GM21619 (cell line): ENCODE data around the gene HS6ST3.
"Not testable (repeated sequence)": the region's sequence is repeated elsewhere in the genome, so short reads cannot be mapped to it uniquely, and the experiment has no call there.

ENCODE experiments used
- ATAC-seq: cut with Tn5 transposase; IDR thresholded peaks from one replicate; pipeline ENCODE4 v1.9.1; 2021; ENCODE audit not compliant: unreplicated experiment

Gene HS6ST3

DNA sequence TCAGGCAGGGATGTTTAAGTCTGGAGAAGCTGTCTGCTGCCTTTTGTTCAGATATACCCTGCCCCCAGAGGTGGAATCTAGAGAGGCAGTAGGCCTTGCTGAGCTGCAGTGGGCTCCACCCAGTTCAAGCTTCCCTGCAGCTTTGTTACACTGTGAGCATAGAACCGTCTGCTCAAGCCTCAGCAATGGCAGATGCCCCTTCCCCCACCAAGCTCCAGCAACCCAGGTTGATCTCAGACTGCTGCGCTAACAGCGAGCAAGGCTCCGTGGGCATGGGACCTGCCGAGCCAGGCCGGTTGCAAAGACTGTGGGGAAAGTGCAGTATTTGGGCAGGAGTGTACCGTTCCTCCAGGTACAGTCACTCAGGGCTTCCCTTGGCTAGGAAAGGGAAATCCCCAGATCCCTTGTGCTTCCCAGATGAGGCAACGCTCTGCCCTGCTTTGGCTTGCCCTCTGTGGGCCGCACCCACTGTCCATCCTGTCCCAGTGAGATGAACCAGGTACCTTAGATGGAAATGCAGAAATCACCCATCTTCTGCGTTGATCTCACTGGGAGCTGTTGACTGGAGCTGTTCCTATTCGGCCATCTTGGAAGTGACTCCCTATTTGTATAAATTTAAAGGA, 434.6 kb downstream of the HS6ST3 start:
- not testable (repeated sequence) for ATAC-seq

DNA sequence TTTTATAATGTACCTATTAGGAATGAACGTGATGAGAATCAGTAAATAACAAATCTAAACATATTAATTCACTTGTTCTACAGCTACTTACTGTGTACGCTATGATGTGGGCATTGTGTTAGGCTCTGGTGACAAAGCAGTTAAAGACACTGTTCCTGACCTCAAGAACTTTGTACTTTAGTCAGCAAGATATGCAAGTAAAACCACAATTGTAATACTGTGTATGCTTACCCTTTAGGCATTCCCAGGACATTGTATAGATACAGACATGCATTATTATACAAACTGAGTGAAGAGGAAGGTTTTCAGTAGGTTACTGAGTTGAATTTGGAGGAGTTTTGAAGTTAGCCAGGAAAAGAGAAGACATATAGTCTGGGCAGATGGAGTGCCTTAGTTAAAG, 435.8 kb downstream of the HS6ST3 start:
- no peak for ATAC-seq

DNA sequence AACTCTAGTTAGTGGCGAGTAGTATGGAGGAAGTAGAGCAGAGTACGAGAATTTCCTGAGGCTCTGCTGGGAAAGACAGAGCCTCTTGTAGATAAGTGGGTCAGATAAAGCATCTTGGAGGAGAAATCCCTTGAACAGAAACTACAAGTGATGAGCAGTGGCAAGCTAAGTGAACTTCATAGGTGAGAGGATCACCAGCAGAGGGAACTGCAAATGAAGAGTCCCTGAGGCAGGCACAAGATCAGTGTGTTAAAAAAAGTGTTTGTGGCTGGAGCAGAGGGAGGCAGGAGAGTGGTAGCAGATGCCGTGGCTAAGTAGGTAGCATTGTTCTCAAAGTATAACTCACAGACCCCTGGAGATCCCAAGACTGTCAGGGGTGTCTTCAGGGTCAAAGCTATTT, 437.6 kb downstream of the HS6ST3 start:
- no peak for ATAC-seq

DNA sequence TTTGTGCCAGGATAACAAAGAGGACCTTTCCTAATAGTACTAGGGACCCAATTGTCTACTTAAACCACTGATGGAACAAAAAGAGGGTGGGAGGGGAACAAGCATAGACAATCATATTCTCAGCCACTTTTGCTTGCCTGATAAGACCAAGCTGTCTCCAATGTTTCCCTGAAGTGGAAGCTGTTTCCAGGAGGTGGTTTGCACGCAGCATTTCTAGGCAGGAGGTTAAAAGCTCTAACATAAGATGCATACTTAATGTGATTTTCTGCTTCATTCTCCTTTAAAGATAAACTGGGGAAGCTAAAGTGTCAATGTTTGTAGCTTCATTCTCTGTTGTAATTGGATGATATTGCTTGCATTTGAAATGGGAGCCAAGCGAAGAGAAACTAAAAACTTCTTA, 442.9 kb downstream of the HS6ST3 start:
- ATAC-seq, result no peak

DNA sequence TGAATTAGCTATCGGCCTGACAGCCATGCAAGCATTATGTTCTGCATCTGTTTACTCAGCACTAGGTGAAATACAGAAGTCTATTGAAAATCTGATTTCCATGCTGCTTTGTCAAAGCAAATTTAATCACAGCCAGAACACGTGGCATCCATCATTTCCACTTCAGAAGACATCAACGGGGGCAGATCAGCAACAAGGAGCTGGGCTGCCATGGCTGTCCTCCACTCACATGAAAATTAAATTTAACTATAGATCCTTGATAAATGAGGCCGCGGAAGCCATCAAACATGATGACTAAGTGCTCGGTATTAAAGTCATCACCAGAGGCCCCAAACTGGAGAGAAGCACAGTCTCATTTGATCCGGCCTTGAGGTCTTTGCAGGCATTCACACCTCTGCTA, 443.5 kb downstream of the HS6ST3 start:
- no peak for ATAC-seq

DNA sequence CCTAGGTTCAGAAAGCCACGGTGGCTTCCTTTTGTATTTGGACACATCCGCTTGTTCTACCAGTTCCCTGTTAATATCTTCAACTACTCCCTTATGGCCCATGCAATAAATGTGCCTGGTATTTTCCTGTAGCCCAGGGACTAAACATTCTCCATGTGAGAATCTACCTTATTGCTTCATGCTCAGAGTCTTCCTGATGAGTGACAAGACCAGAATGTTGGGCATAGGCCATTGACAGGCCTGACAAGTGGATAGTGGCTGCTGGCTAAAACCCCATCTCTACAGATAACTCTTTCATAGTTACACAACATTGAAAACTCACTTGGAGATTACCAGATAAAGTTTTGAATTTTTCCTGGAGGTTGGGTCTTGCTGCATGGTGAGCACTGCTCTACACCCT, 449.9 kb downstream of the HS6ST3 start:
- no peak for ATAC-seq

DNA sequence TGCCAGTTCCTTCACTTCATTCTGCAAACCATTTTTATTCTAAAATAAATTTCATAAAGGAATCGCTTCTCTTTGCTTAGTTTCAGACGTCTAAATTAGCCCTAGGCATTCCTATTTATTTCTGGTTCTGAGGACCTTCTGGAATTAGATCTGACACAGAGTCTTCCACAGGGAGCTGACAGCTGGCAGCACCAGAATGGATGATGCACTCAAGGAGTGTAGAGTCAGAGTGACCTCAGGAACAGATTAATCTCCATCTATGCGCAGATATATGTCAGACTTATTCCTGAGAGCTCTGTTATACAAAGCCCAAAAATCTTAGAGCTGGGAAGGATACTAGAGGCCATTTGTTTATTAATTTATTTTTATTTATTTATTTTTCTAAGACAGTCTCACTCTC, 450.8 kb downstream of the HS6ST3 start:
- no peak for ATAC-seq

DNA sequence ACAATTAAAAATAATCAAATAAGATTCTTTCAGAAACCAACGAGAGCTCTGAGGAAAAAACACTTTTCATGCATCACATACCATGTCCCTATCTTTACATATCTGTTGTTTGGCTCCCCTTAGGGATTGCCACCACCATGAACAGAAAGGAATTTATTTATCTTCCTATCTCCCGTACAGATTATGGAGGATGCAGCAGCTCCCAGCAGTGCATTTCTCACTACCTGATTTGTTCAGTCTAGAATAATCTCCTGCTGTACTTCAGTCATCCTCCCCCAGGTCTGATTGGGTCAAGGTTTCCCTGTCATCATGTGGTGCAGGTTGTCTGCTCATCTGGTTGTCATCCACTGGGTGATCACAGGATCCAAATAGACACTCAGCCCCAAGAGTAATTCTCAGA, 453.1 kb downstream of the HS6ST3 start:
- no peak for ATAC-seq

DNA sequence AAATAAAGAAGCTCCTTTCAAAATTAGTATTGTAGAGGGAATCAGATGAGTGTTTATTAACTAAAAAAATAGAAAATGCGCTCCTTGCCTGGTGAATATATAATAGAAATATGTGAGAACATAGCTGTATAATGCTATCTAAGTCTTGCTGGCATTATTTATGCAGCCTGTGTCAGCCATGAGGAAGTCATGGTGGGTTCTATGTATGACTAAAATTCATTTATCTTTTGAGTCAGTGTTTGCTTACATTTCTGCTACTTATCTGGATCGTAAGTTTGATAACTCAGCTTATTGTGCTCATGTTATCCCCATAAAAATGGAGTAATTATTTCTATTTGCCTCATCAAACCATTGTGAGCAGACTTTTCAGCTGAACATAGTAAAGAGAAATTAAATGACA, 455.1 kb downstream of the HS6ST3 start:
- ATAC-seq, result no peak

DNA sequence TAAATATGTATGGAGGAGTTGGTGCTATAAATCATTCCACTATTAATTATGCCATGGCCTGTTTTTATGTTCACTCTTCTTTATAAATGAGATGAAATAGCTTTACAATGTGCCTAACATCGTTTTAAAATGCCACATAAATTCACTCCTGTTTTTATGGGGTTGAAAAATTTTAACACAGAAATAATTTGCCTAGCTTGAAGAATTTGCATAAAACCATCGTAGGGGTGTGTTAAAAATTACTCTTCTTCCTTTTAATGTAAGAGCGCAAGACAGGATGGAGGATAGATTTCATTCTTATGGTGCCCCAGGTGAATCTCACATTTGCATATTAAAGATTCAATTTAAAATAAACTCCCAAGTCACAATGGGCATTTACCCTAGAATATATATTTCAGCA, 456.6 kb downstream of the HS6ST3 start:
- no peak for ATAC-seq

DNA sequence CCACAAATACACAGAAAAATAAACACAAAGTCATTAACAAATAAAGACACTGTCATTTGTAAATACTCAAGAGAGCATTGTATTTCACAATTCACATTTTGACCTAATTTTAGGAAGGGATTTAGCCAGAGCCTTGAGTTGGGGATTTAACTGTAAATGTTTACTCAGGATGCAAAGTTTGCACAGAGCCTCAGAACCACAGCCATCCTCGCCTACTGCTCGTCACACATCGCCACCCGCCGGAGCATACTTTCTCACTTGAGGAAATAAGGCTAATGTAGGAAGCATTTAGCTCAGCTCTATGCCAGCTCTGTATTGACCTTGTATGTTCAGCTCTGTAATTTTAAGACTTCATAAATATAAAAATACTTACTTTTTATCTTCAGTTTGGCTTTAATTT, 461.6 kb downstream of the HS6ST3 start:
- no peak for ATAC-seq

DNA sequence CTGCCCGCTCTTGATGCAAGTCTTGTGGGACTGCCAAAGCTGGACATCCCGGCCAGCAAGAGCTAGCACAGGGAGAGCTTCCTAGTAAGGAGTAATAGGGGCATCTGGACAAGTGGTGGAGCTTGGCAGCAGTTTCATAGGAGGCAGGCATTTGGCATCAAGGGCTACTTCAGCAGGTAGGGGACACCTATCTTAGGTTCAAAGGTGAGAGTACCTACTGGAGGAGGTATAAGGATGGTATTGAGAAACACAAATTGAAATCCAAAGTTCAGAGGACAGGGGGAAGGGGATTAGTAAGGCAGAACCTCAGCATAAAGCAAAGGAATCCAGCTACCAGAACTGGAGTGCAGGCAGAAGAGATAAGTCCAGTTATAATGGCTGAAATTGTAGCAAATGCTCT, 462.7 kb downstream of the HS6ST3 start:
- ATAC-seq, result no peak

DNA sequence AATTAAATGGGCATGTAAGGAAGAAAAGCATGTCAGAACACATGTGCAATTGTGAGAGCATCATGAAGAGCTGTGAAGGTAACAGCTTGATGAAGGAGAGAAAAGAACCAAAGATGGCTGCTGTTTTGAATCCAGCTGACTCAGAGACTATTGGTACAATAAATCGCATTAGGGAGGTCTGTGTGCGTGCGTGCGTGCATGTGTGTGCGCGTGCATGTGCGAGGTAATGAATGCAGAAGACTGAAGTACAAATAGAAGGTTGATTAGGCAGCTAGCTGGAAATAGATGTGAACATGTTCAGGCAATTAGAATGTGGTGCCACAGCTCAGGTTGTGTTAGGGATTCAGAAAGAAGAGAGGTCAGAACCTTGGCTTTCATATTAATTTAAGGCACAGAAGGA, 463.9 kb downstream of the HS6ST3 start:
- ATAC-seq, result no peak

DNA sequence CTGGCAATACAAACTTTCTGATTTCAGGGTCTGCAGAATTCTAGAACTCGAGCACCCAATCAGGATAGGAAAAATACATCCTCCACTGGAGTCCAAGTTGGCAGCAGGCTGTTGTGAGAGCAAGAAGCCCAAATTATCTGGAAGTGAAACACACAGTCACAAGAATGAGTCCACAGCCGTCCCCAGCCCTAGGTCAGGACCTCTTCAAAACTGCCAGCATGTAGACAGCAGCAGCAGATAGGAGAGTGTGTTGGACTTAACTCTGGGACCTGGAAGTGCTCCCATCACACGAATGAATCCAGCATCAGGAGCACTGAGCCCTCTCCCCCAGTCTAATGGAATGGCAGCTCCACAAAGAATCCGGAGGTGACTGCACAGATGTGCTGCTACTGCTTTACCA, 483.7 kb downstream of the HS6ST3 start:
- no peak for ATAC-seq

DNA sequence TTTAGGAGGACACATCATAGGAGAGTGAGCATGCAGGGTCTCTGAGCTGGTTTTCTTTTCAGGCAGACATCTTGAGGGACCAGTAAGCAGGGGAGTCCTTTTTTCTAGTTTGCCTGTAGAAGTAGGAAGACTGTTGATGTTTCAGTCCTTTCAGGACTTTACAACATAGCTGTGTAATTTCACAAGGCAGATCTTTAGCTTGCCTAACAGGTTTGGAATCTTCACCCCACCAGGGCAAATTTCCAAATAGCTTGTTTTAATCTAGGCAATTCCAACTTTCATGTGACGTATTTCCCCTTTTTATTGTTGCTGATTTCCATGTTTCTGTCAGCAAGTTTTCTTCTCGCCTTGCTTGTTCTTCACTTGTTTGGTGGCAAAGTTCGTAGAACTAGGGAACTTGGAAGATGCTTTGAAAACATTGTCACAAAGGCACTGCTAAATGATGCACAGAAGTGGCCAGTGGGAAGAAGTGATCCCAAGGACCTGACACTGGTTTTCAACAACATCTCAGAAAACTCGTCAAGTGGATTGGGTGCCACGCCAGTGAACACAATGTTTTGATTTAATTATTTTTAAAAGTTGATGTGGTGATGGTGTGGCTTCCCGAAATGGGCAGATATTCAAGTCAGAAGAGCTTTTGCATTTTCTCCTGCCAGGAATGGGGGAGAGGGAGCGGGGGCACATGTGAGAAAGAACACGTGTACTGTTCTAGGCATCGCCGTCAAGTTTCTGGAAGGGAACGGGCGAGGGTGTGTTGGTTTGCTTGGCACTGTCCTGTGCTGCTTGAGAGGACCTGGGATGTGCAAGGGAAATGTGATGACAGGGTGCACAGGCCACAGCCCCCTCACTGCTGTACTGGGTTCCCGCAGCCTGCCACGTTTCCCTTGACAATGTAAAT, 485.8 kb downstream of the HS6ST3 start:
- ATAC-seq, result no peak

DNA sequence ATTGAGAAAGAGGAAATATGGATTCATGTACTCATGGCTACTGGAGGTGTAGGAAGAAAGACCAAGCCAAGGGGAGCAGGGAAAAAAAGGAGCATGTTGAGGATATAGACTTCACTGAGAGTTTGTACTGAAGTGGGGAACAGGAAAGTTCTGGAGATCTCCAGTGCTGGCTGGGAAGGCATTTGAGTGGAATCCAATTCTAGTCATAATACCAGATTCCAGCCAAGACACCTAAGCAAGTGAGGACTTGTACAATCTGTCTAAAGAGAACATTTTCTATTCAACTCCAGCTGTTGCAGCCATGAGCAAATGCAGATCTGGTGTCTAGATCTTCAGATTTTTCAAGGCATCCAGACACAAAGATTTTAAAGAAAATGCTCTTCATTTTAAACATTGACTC, 491.8 kb downstream of the HS6ST3 start:
- no peak for ATAC-seq

DNA sequence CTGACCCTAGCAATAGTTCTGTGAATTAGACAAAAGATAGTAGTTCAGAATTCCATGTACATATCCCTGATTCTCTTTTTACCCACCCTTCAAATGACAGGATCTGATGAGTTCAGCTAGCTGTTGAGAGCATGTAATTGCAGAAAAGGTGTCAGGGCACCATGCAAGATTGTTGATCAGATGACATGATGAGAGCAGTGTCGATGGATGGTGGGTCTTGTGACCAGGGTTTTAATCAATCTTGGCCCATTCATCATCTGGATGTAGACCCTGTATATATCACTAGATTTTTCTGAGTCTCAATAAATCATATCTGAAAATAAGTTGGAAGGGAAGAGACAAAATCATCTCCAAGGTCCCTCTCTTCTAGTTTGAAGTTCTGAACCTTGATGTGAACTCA, 525.3 kb downstream of the HS6ST3 start:
- ATAC-seq, result no peak

DNA sequence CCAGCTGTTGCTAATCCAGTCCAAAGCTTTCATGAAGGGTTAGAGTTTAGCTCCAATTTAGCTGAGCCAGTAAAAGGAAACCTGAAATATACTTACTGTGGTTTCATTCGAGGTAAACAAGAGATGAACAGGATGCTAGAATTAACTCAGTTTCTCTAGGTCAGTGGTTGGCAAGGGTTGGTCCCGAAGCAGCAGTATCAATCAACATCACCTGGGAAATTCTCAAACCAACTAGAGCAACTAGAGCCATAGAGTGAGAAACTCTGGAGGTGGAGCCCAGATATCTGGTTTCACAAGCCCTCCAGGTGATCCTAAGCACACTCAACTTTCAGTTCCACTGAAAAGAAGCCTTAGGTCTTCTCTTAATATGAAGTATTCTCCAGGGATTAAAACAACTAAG, 527.6 kb downstream of the HS6ST3 start:
- no peak for ATAC-seq

DNA sequence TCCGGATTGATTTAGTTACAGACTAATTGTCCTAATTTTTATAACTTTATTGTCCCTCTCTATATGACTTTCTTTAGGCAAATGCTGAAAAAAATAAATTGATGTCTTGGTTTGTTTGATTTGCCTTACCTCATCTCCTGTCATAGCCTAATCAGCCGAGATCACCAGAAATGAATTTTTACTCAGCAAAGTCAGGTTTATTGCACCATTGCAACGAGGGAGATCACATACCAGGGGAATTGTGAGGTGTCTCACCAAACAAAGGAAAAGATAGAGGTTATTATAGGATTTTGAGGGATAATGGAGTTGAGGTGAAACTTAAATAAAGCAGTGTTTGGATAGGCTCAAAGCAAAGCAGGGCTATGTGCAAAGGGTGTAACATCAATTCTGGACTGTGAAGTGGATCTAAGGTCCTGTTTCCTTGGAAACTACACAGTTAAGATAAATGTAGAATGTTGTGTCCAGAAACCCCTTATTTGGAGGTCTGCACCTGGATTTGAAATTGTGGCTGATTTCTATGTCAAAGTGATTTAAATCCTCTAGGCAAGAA, 531.8 kb downstream of the HS6ST3 start:
- no peak for ATAC-seq

DNA sequence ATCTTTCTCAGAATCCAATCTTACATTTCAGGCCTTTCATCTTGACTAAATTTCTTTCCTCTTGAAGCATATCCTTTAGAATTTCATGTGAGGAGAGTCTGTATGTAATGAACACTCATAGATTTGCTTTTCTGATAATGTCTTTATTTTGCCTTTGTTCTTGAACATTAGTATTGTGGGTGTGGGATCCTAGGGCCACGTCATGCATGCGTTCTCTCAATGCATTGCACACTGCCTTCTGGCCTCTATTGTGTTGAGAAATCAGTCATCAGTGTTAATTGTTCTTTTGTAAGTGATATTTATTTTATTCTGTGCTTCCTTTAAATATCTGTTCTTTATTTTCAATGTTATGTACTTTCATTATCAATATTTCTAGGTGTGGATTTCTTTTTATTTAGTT, 539.4 kb downstream of the HS6ST3 start:
- no peak for ATAC-seq

DNA sequence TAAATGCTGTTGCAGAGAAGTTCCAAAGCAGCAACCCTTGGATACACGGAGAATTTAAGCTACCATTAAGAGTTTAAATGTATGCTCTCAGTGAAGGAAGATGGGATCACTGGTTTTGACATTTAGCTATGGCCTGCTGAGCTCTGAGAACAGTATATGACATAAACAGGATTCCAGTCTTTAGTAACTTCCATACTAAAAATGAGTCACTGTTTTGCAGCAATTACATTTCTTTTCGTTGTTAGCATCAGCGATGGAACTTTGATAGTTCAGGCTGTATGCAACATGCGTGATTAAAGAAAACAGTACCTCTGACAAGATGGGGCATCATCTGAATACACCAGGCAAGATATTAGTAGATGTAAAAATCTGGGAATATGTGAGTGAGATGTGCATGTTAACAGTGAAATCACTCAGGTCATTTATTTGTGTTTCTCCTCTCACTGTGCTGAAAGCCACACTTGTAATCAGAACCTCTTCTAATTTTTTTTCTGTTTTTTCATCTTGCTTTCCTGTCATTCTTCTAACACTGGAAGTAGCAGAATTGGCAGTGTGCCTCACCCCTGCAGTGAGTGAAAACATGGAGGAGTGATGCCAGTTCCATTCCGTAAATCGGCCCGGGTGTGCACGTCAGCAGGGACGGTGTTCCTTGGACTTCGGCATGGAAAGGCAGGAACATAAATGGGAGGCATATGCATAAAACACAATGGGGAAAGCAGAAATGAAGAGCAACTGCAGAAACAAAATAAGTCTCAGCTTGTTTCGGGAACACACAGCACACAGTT, 542.8 kb downstream of the HS6ST3 start:
- ATAC-seq, result no peak
